PC-3 (cell line): ENCODE results near the gene JAKMIP2. TPM values are rescaled to one million over a fixed set of nuclear protein-coding genes. Genes with fewer than 3 reads are reported as not detected.
"Not testable (repeated sequence)": the region's sequence is repeated elsewhere in the genome, so short reads cannot be mapped to it uniquely, and the experiment has no call there.

ENCODE experiments used
- ATAC-seq: fragments of 200-7000 bp; cut with Tn5 transposase; 2 replicates; pipeline ENCODE4 v1.9.1; 2020; ENCODE audit warnings: mild to moderate bottlenecking, moderate library complexity
- BruUV-seq: library from RNA; stranded (reverse); fragments of 400-500 nt; replicated peaks from 2 replicates; lab custom pipeline; 2021; lab: Mats Ljungman, UMichigan
- CTCF ChIA-PET: fragments of 300-600 bp; sonication (Branson Sonifier 250); formaldehyde crosslinking; loops from one replicate; lab custom pipeline; 2022; ENCODE audit warnings: antibody characterized with exemption; lab: Charles Lee
- POLR2A ChIA-PET: fragments of 300-600 bp; sonication (Branson Sonifier 250); formaldehyde crosslinking; loops from one replicate; lab custom pipeline; 2022; ENCODE audit warnings: antibody characterized with exemption; ENCODE audit not compliant: unreplicated experiment; lab: Charles Lee
- DNase-seq: peaks from one replicate; pipeline ENCODE4 v3.0.0-alpha.2; 2015
- H2AFZ ChIP-seq: fragments of 300-600 bp; sonication (generic); 2 replicates; pipeline ENCODE4 v1.6.0; 2016; ENCODE audit warnings: antibody characterized with exemption, low read length
- H3F3A ChIP-seq: fragments of 300-600 bp; sonication (generic); one replicate; pipeline ENCODE4 v1.6.0; 2017; ENCODE audit warnings: antibody characterized with exemption, low read length, control low read depth, mild to moderate bottlenecking; ENCODE audit not compliant: unreplicated experiment
- H3K27ac ChIP-seq: fragments of 300-600 bp; sonication (generic); 2 replicates; pipeline ENCODE4 v1.5.1; 2016; ENCODE audit warnings: mild to moderate bottlenecking, low read length
- H3K27me3 ChIP-seq: fragments of 300-600 bp; sonication (generic); 2 replicates; pipeline ENCODE4 v1.6.1; 2016; ENCODE audit warnings: low read length, mixed read lengths
- H3K36me3 ChIP-seq: fragments of 300-600 bp; sonication (generic); 2 replicates; pipeline ENCODE4 v1.6.1; 2016; ENCODE audit warnings: low read depth, mixed run types, low read length, mixed read lengths
- H3K4me1 ChIP-seq: fragments of 300-600 bp; sonication (generic); 2 replicates; pipeline ENCODE4 v1.5.1; 2016; ENCODE audit warnings: low read length; ENCODE audit not compliant: insufficient read depth
- H3K4me2 ChIP-seq: fragments of 300-600 bp; sonication (generic); 2 replicates; pipeline ENCODE4 v1.6.0; 2016; ENCODE audit warnings: low read length
- H3K4me3 ChIP-seq: fragments of 300-600 bp; sonication (generic); 2 replicates; pipeline ENCODE4 v1.5.1; 2016; ENCODE audit warnings: mild to moderate bottlenecking, low read length, mixed read lengths
- H3K79me2 ChIP-seq: fragments of 300-600 bp; sonication (generic); 2 replicates; pipeline ENCODE4 v1.6.1; 2017; ENCODE audit warnings: low read length, mixed read lengths
- H3K9ac ChIP-seq: fragments of 300-600 bp; sonication (generic); 2 replicates; pipeline ENCODE4 v1.6.0; 2016; ENCODE audit warnings: mild to moderate bottlenecking, low read length
- H3K9me2 ChIP-seq: fragments of 300-600 bp; sonication (generic); replicated peaks from 2 replicates; pipeline ENCODE4 v1.6.1; 2016; ENCODE audit warnings: mixed run types, low read length, mixed read lengths
- H3K9me3 ChIP-seq: fragments of 300-600 bp; sonication (generic); 2 replicates; pipeline ENCODE4 v1.6.1; 2016; ENCODE audit warnings: low read length, mixed read lengths
- H4K20me1 ChIP-seq: fragments of 300-600 bp; sonication (generic); 2 replicates; pipeline ENCODE4 v1.6.1; 2016; ENCODE audit warnings: low read length, mixed read lengths
- EZH2 ChIP-seq: fragments of 300-600 bp; sonication (generic); IDR thresholded peaks from one replicate; pipeline ENCODE4 v1.6.1; 2017; ENCODE audit warnings: antibody characterized with exemption, mild to moderate bottlenecking, low read length; ENCODE audit not compliant: unreplicated experiment
- EZH2phosphoT487 ChIP-seq: fragments of 300-600 bp; sonication (generic); IDR thresholded peaks from 2 replicates; pipeline ENCODE4 v1.6.1; 2018; ENCODE audit warnings: mild to moderate bottlenecking, antibody characterized with exemption, low read length, borderline replicate concordance
- intact Hi-C: fragments of 100-400 bp; cut with micrococcal nuclease; formaldehyde crosslinking; loops from 2 replicates; pipeline ENCODE4 v1.9.0; 2023
- total RNA-seq: library from RNA; depleted of rRNA; stranded (reverse); fragments of >200 nt; gene quantifications from 2 replicates; pipeline ENCODE4 v1.2.3, GENCODE V29; 2014
- TF ChIP-seq, protein P1 (sequence below): fragments of 300-600 bp; sonication (generic); conservative IDR thresholded peaks from 2 replicates; pipeline ENCODE4 v1.5.1; 2017; ENCODE audit warnings: antibody characterized with exemption, low read depth, mild to moderate bottlenecking, low read length

Gene JAKMIP2
- total RNA-seq, 1 experiment from 2014 or later = 0.15 TPM

DNA sequence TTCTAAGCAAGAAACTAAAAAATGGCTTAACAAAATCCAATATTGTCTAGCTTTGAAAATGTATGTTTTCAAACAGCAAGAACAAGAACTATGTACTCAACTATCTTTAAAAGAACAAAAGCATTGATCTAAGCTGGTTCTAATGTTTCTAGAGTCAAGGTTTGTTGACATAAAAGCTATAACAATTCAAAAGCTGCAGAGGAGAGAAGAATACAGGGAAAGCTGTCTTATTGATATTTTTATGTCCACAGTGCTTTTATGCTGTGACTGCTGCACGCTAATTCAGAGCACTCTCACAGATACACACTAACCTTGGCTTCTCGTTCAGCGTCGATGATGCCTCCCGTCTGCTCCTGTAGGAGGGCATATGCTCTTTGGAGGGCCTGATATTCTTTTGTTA lies 143.2 kb downstream of the JAKMIP2 start:
- DNase-seq (no peak), ATAC-seq (no peak)
- no peak overlapping the region for H3K4me3 ChIP-seq
- H3K4me1 ChIP-seq = no peaks in the 10 kb centered on the region
- H3K4me2 ChIP-seq = no peak overlapping the region
- ChIA-PET POLR2A (no interaction called here), CTCF (interaction anchor here (0.6 kb wide), 1 partner anchor 12 kb away, joined by 3 read pairs; no protein-coding TSS in a partner anchor)
- peaks cover 15% of the 10 kb centered on the region; the same call in 1 of the 2 replicates for H3K27me3 ChIP-seq
- no peaks in the 10 kb centered on the region for H3F3A ChIP-seq
- no peaks in the 10 kb centered on the region for H3K9me2 ChIP-seq
- BruUV-seq = no TSS peak
- TF ChIP-seq EZH2 (no peak), EZH2phosphoT487 (no peak)
- TF ChIP-seq, protein P1, sequence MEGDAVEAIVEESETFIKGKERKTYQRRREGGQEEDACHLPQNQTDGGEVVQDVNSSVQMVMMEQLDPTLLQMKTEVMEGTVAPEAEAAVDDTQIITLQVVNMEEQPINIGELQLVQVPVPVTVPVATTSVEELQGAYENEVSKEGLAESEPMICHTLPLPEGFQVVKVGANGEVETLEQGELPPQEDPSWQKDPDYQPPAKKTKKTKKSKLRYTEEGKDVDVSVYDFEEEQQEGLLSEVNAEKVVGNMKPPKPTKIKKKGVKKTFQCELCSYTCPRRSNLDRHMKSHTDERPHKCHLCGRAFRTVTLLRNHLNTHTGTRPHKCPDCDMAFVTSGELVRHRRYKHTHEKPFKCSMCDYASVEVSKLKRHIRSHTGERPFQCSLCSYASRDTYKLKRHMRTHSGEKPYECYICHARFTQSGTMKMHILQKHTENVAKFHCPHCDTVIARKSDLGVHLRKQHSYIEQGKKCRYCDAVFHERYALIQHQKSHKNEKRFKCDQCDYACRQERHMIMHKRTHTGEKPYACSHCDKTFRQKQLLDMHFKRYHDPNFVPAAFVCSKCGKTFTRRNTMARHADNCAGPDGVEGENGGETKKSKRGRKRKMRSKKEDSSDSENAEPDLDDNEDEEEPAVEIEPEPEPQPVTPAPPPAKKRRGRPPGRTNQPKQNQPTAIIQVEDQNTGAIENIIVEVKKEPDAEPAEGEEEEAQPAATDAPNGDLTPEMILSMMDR = no peak
- intact Hi-C loops = no loop called here
- no peaks in the 10 kb centered on the region for H3K36me3 ChIP-seq
- H4K20me1 ChIP-seq = no peaks in the 10 kb centered on the region
- no peak overlapping the region for H2AFZ ChIP-seq
- no peaks in the 10 kb centered on the region for H3K79me2 ChIP-seq
- no peaks in the 10 kb centered on the region for H3K9me3 ChIP-seq
- no peak overlapping the region for H3K9ac ChIP-seq
- no peak overlapping the region for H3K27ac ChIP-seq

DNA sequence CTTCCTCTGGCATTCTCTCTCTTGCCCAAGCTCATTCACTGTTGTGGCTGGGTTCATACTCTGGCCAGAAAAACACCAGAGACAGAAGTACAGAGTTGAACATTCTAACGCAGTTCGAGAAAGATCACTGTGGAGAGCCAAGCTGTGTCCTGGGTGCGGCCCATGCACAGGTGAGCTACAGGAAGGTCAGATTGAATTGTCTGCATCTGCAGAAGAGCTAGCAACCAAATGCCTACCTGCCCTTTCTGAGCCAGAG lies 145.9 kb downstream of the JAKMIP2 start:
- TF ChIP-seq EZH2phosphoT487 (no peak), EZH2 (no peak)
- TF ChIP-seq, protein P1 = no peak
- Histone ChIP-seq H3K4me3 (no peak overlapping the region), H3K4me2 (no peak overlapping the region), H3K27me3 (peaks cover 15% of the 10 kb centered on the region; the same call in 1 of the 2 replicates), H4K20me1 (no peaks in the 10 kb centered on the region), H3K79me2 (no peaks in the 10 kb centered on the region), H3K27ac (no peak overlapping the region), H3K36me3 (no peaks in the 10 kb centered on the region), H2AFZ (no peak overlapping the region), H3K9ac (no peak overlapping the region), H3K4me1 (no peaks in the 10 kb centered on the region), H3F3A (no peaks in the 10 kb centered on the region), H3K9me3 (no peaks in the 10 kb centered on the region), H3K9me2 (no peaks in the 10 kb centered on the region)
- BruUV-seq = no TSS peak
- ATAC-seq = no peak
- DNase-seq = no peak
- intact Hi-C loops = no loop called here
- POLR2A ChIA-PET = no interaction called here
- CTCF ChIA-PET = no interaction called here

DNA sequence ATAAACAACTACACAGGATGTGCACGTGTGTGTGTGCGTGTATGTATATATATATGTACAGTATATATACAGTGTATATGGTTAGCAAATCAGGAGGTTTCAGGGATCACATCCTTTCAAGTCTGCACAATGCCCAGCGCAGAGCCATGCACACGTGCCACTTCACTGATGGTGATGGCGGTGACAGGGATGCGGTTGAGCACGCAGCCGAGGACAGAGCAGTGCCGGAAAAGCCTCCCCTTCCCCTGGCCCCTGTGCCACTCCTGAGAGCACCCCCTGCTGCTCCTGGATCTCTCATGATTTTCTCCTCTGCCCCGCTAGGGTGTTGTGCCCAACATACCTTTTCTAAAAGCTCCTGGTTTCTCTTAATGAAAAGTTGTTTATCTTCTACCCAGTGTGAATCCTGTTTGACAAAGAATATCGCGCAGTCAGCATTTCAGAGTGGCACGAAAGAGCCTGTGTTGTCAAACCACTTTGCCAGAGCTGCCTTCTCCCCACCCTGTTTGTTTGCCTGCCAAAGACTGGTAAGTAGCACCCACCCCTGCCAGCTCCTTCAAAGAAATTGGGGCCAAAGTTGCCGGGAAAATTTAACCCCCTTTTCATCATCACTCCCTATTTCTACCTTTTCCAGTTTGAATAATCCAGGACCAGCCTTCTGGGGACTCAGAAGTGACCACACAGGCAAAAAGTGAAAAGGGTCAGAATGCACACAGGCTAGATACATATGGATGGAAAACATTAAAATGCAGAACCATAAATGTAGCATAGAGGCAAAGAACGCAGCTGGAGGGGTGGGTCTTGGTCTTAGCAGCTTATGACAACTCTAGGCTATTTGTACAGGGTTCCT lies 146.4 kb downstream of the JAKMIP2 start:
- CTCF ChIA-PET = no interaction called here
- H4K20me1 ChIP-seq = no peaks in the 10 kb centered on the region
- no peaks in the 10 kb centered on the region for H3K36me3 ChIP-seq
- H3K4me3 ChIP-seq = no peak overlapping the region
- TF ChIP-seq, protein P1 = no peak
- TF ChIP-seq EZH2 (no peak), EZH2phosphoT487 (no peak)
- no peak overlapping the region for H3K9ac ChIP-seq
- H3K79me2 ChIP-seq = no peaks in the 10 kb centered on the region
- H3F3A ChIP-seq = no peaks in the 10 kb centered on the region
- POLR2A ChIA-PET = no interaction called here
- DNase-seq = no peak
- no peaks in the 10 kb centered on the region for H3K9me3 ChIP-seq
- H3K27ac ChIP-seq = no peak overlapping the region
- intact Hi-C loops = no loop called here
- H3K4me2 ChIP-seq = no peak overlapping the region
- H2AFZ ChIP-seq = no peak overlapping the region
- H3K27me3 ChIP-seq = peaks cover 15% of the 10 kb centered on the region; the same call in 1 of the 2 replicates
- no peaks in the 10 kb centered on the region for H3K9me2 ChIP-seq
- no peaks in the 10 kb centered on the region for H3K4me1 ChIP-seq
- BruUV-seq = no TSS peak
- ATAC-seq = no peak

DNA sequence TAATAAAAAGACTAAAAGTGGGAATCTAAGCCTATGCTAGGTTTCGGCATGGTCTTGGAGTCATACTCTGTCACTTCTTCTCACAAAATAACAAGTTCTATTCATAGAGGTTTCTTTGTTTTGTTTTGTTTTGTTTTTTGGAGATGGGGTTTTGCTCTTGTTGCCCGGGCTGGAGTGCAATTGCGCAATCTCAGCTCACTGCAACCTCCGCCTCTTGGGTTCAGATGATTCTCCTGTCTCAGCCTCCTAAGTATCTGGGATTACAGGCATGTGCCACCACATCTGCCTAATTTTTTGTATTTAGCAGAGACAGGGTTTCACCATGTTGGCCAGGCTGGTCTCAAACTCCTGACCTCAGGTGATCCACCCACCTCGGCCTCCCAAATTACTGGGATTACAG lies 147.1 kb downstream of the JAKMIP2 start:
- H3K27ac ChIP-seq, H3K9me3 ChIP-seq, ATAC-seq, BruUV-seq, H3K4me1 ChIP-seq, H2AFZ ChIP-seq, POLR2A ChIA-PET, H3K4me2 ChIP-seq, H3K9ac ChIP-seq, H4K20me1 ChIP-seq, H3F3A ChIP-seq, H3K79me2 ChIP-seq, H3K9me2 ChIP-seq, CTCF ChIA-PET, DNase-seq, intact Hi-C loops, H3K36me3 ChIP-seq, H3K4me3 ChIP-seq: not testable (repeated sequence)
- H3K27me3 ChIP-seq = peaks cover 12% of the 10 kb centered on the region; the same call in 1 of the 2 replicates
